Measurements from ENCODE around the gene MUC21.
"Not testable (repeated sequence)": the region's sequence is repeated elsewhere in the genome, so short reads cannot be mapped to it uniquely, and the experiment has no call there.

Gene MUC21

GRCh38 chr6:30969171-30969570 is 14.3 kb upstream of the MUC21 start:
- not testable (repeated sequence) for DNase-seq (ENCODE audit: low read depth in 2 of 2)

- no peak for DNase-seq (ENCODE audit: low read depth in 2 of 2)
Observed at GRCh38 chr6:30970946-30971345, 12.6 kb upstream of the MUC21 start.

- no peak for DNase-seq (ENCODE audit: low read depth in 2 of 2)
Observed at GRCh38 chr6:30972816-30973215, 10.7 kb upstream of the MUC21 start.

- no peak for DNase-seq (ENCODE audit: low read depth in 2 of 2)
Observed at GRCh38 chr6:30974490-30975252, 8.8 kb upstream of the MUC21 start.

GRCh38 chr6:30979141-30979540 is 4.4 kb upstream of the MUC21 start:
- DNase-seq (ENCODE audit: low read depth in 2 of 2): no peak

GRCh38 chr6:30979690-30980089 is 3.8 kb upstream of the MUC21 start:
- no peak for DNase-seq (ENCODE audit: low read depth in 2 of 2)

GRCh38 chr6:30981942-30982772 is 1.4 kb upstream of the MUC21 start:
- no peak for DNase-seq (ENCODE audit: low read depth in 2 of 2)

GRCh38 chr6:30985490-30985889 is 2.0 kb downstream of the MUC21 start:
- no peak for DNase-seq (ENCODE audit: low read depth in 2 of 2)

- DNase-seq (ENCODE audit: low read depth in 2 of 2): no peak
Observed at GRCh38 chr6:30987304-30987703, 3.8 kb downstream of the MUC21 start.

- DNase-seq (ENCODE audit: low read depth in 2 of 2): no peak
Observed at GRCh38 chr6:30988209-30988825, 4.8 kb downstream of the MUC21 start.

GRCh38 chr6:30990422-30991086 is 7.0 kb downstream of the MUC21 start:
- no peak for DNase-seq (ENCODE audit: low read depth in 2 of 2)

GRCh38 chr6:30991891-30992290 is 8.4 kb downstream of the MUC21 start:
- DNase-seq (ENCODE audit: low read depth in 2 of 2): no peak

GRCh38 chr6:30997301-30997700 is 13.8 kb downstream of the MUC21 start:
- no peak for DNase-seq (ENCODE audit: low read depth in 2 of 2)

- DNase-seq (ENCODE audit: low read depth in 2 of 2): no peak
Observed at GRCh38 chr6:30998785-30999184, 15.3 kb downstream of the MUC21 start.

- DNase-seq (ENCODE audit: low read depth in 2 of 2): not testable (repeated sequence)
Observed at GRCh38 chr6:31000067-31000860, 16.7 kb downstream of the MUC21 start.

- no peak for DNase-seq (ENCODE audit: low read depth in 2 of 2)
Observed at GRCh38 chr6:31001281-31001888, 17.9 kb downstream of the MUC21 start.

GRCh38 chr6:31002471-31002870 is 19.0 kb downstream of the MUC21 start:
- no peak for DNase-seq (ENCODE audit: low read depth in 2 of 2)

GRCh38 chr6:31004794-31005193 is 21.3 kb downstream of the MUC21 start:
- no peak for DNase-seq (ENCODE audit: low read depth in 2 of 2)

GRCh38 chr6:31005249-31006020 is 21.9 kb downstream of the MUC21 start:
- DNase-seq (ENCODE audit: low read depth in 2 of 2): no peak

GRCh38 chr6:31007694-31008093 is 24.2 kb downstream of the MUC21 start:
- no peak for DNase-seq (ENCODE audit: low read depth in 2 of 2)

Measured in stimulated activated CD8-positive, alpha-beta memory T cell treated with anti-CD3 and anti-CD28 coated beads, Interleukin-2, amount 100 ng/mL, for 48 hours (primary cell).